ENCODE measurements around the gene SLC12A7.

The SLC12A7 gene

DNA sequence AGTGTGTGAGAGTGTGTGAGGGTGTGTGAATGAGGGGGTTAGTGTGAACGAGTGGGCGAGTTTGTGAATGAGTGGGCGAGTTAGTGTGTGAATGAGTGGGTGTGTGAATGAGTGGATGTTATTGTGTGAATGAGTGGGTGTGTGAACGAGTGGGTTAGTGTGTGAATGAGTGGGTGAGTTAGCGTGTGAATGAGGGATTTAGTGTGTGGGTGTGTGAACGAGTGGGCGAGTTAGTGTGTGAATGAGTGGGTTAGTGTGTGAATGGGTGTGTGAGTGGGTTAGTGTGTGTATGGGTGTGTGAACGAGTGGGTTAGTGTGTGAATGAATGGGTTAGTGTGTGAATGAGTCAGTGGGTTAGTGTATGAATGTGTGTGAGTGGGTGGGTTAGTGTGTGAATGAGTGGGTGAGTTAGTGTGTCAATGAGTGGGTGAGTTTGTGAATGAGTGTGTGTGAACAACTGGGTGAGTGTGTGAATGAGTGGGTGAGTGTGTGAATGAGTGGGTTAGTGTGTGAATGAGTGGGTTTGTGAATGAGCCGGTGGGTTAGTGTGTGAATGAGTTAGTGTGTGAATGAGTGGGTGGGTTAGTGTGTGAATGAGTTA is 65.8 kb downstream of the SLC12A7 start:
- H3K9me3 ChIP-seq (ENCODE audit: control insufficient read depth, low read length): no peaks in the 10 kb centered on the region
- peaks cover 4% of the 10 kb centered on the region for H3K36me3 ChIP-seq (ENCODE audit: control insufficient read depth, insufficient read depth, low read length, severe bottlenecking)
- no peak overlapping the region for H3K4me3 ChIP-seq (ENCODE audit: low read length)
- no peaks in the 10 kb centered on the region for H3K27me3 ChIP-seq (replicated peaks; ENCODE audit: control insufficient read depth, insufficient read depth, low read length)
- no peaks in the 10 kb centered on the region for H3K4me1 ChIP-seq (ENCODE audit: control insufficient read depth, insufficient read depth, low read length)
- DNase-seq (ENCODE audit: low read depth): no peak
- no peak overlapping the region for H3K9ac ChIP-seq (ENCODE audit: low read length)

DNA sequence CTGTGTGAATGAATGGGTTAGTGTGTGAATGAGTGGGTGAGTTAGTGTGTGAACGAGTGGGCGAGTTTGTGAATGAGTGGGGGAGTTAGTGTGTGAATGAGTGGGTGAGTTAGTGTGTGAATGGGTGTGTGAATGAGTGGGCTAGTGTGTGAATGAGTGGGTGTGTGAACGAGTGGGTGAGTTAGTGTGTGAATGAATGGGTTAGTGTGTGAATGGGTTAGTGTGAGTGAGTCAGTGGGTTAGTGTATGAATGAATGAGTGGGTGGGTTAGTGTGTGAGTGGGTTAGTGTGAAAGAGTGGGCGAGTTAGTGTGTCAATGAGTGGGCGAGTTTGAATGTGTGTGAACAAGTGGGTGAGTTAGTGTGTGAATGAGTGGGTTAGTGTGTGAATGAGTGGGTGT is 67.7 kb downstream of the SLC12A7 start:
- no peak for DNase-seq (ENCODE audit: low read depth)
- Histone ChIP-seq H3K9me3 (ENCODE audit: control insufficient read depth, low read length) (no peaks in the 10 kb centered on the region), H3K4me1 (ENCODE audit: control insufficient read depth, insufficient read depth, low read length) (no peaks in the 10 kb centered on the region), H3K4me3 (ENCODE audit: low read length) (no peak overlapping the region), H3K36me3 (ENCODE audit: control insufficient read depth, insufficient read depth, low read length, severe bottlenecking) (no peaks in the 10 kb centered on the region), H3K9ac (ENCODE audit: low read length) (no peak overlapping the region), H3K27me3 (replicated peaks; ENCODE audit: control insufficient read depth, insufficient read depth, low read length) (no peaks in the 10 kb centered on the region)

DNA sequence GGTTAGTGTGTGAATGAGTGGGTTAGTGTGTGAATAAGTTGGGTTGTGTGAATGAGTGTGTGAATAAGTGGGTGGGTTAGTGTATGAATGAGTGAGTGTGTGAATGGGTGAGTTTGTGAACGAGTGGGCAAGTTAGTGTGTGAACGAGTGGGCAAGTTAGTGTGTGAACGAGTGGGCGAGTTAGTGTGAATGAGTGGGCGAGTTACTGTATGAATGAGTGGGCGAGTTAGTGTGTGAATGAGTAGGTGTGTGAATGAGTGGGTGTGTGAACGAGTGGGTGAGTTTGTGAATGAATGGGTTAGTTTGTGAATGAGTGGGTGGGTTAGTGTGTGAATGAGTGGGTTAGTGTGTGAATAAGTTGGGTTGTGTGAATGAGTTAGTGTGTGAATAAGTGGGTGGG is 68.5 kb downstream of the SLC12A7 start:
- DNase-seq (ENCODE audit: low read depth): no peak
- no peaks in the 10 kb centered on the region for H3K27me3 ChIP-seq (replicated peaks; ENCODE audit: control insufficient read depth, insufficient read depth, low read length)
- no peak overlapping the region for H3K4me3 ChIP-seq (ENCODE audit: low read length)
- no peaks in the 10 kb centered on the region for H3K9me3 ChIP-seq (ENCODE audit: control insufficient read depth, low read length)
- no peaks in the 10 kb centered on the region for H3K36me3 ChIP-seq (ENCODE audit: control insufficient read depth, insufficient read depth, low read length, severe bottlenecking)
- H3K4me1 ChIP-seq (ENCODE audit: control insufficient read depth, insufficient read depth, low read length): no peaks in the 10 kb centered on the region
- H3K9ac ChIP-seq (ENCODE audit: low read length): no peak overlapping the region

DNA sequence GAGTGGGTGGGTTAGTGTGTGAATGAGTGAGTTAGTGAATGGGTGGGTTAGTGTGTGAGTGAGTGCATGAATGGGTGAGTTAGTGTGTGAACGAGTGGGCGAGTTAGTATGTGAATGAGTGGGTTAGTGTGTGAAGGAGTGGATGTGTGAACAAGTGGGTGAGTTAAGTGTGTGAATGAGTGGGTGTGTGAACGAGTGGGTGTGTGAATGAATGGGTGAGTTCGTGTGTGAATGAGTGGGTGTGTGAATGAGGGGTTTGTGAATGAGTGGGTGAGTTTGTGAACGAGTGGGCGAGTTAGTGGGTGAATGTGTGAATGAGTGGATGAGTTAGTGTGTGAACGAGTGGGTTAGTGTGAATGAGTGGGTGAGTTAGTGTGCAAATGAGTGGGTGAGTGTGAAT is 69.2 kb downstream of the SLC12A7 start:
- H3K4me1 ChIP-seq (ENCODE audit: control insufficient read depth, insufficient read depth, low read length): no peaks in the 10 kb centered on the region
- H3K9ac ChIP-seq (ENCODE audit: low read length): no peak overlapping the region
- no peak overlapping the region for H3K4me3 ChIP-seq (ENCODE audit: low read length)
- no peaks in the 10 kb centered on the region for H3K27me3 ChIP-seq (replicated peaks; ENCODE audit: control insufficient read depth, insufficient read depth, low read length)
- H3K9me3 ChIP-seq (ENCODE audit: control insufficient read depth, low read length): no peaks in the 10 kb centered on the region
- H3K36me3 ChIP-seq (ENCODE audit: control insufficient read depth, insufficient read depth, low read length, severe bottlenecking): no peaks in the 10 kb centered on the region
- DNase-seq (ENCODE audit: low read depth): no peak

DNA sequence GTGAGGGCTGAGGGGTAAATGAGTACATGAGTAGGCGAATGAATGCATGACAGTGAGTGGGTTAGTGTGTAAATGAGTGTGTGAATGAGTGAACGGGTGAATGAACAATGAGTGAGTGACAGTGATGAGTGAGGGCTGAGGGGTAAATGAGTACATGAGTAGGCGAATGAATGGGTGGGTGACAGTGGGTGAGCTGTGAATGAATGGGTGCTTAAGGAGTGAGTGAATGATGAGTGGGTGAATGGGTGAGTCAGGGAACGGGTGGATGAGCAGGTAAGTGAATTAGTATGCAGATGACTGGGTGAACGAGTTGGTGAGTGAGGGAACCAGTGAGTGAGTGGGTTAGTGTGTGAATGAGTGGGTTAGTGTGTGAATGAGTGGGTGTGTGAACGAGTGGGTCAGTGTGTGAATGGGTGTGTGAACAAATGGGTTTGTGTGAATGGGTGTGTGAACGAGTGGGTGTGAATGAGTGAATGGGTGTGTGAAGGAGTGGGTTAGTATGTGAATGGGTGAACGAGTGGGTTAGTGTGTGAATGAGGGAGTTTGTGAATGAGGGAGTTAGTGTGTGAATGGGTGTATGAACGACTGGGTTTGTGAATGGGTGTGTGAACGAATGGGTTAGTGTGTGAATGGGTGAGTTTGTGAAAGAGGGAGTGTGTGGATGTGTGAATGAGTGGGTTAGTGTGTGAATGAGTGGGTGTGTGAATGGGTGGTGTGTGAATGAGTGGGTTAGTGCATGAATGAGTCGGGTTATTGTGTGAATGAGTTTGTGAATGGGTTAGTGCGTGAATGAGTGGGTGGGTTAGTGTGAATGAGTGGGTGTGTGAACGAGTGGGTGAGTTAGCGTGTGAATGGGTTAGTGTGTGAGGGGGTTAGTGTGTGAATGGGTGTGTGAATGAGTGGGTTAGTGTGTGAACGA is 70.4 kb downstream of the SLC12A7 start:
- H3K9ac ChIP-seq (ENCODE audit: low read length): no peak overlapping the region
- DNase-seq (ENCODE audit: low read depth): no peak
- H3K4me3 ChIP-seq (ENCODE audit: low read length): no peak overlapping the region
- no peaks in the 10 kb centered on the region for H3K9me3 ChIP-seq (ENCODE audit: control insufficient read depth, low read length)
- H3K27me3 ChIP-seq (replicated peaks; ENCODE audit: control insufficient read depth, insufficient read depth, low read length): no peaks in the 10 kb centered on the region
- H3K4me1 ChIP-seq (ENCODE audit: control insufficient read depth, insufficient read depth, low read length): no peaks in the 10 kb centered on the region
- no peaks in the 10 kb centered on the region for H3K36me3 ChIP-seq (ENCODE audit: control insufficient read depth, insufficient read depth, low read length, severe bottlenecking)

DNA sequence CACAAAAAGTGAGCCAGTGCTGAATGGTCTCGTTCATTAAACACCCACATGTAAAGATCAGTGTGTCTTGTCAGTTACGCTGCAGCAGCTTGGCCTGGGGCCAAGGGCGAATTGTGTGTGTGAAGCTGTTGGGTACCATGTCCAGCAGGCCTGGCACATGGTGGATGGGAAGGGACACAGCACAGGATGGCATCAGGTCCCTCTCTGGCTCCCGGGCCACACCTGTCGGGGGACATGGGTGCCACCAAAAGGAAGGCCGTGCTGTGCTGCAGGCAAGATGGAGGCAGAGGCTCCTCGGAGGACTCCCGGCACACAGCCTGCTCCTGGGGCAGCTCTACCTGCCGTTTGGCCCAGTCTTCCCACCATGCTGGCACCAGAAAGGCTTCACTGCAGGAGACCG is 71.3 kb downstream of the SLC12A7 start:
- no peak overlapping the region for H3K4me3 ChIP-seq (ENCODE audit: low read length)

DNA sequence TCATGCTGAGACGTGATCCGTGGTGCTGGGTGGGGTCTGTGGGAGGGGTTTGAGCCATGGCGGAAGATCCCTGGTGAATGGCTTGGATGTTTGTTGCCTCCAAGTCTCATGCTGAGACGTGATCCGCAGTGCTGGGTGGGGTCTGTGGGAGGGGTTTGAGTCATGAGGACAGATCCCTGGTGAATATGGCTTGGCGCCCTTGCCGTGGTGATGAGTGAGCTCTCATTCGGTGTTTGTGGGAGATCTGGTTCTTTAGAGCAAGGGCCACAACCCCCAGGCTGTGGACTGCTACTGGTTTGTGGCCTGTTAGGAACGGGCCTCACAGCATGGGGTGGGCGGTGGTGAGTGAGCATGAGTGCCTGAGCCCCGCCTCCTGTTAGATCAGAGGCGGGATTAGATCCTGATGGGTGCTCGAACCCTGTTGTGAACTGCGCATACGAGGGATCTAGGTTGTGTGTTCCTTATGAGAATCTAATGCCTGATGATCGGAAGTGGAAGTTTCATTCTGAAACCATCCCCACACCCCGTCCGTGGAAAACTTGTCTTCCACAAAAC is 72.1 kb downstream of the SLC12A7 start:
- Histone ChIP-seq H3K9me3 (ENCODE audit: control insufficient read depth, low read length) (no peaks in the 10 kb centered on the region), H3K9ac (ENCODE audit: low read length) (no peak overlapping the region), H3K27me3 (replicated peaks; ENCODE audit: control insufficient read depth, insufficient read depth, low read length) (no peaks in the 10 kb centered on the region), H3K4me3 (ENCODE audit: low read length) (no peak overlapping the region), H3K36me3 (ENCODE audit: control insufficient read depth, insufficient read depth, low read length, severe bottlenecking) (peaks cover 2% of the 10 kb centered on the region), H3K4me1 (ENCODE audit: control insufficient read depth, insufficient read depth, low read length) (no peaks in the 10 kb centered on the region)
- no peak for DNase-seq (ENCODE audit: low read depth)

More for the DNA sequence above, 71.3 kb downstream of the SLC12A7 start:
- Histone ChIP-seq H3K9me3 (ENCODE audit: control insufficient read depth, low read length) (no peaks in the 10 kb centered on the region), H3K4me1 (ENCODE audit: control insufficient read depth, insufficient read depth, low read length) (no peaks in the 10 kb centered on the region), H3K36me3 (ENCODE audit: control insufficient read depth, insufficient read depth, low read length, severe bottlenecking) (no peaks in the 10 kb centered on the region), H3K9ac (ENCODE audit: low read length) (no peak overlapping the region), H3K27me3 (replicated peaks; ENCODE audit: control insufficient read depth, insufficient read depth, low read length) (no peaks in the 10 kb centered on the region)
- DNase-seq (ENCODE audit: low read depth): no peak

DNA sequence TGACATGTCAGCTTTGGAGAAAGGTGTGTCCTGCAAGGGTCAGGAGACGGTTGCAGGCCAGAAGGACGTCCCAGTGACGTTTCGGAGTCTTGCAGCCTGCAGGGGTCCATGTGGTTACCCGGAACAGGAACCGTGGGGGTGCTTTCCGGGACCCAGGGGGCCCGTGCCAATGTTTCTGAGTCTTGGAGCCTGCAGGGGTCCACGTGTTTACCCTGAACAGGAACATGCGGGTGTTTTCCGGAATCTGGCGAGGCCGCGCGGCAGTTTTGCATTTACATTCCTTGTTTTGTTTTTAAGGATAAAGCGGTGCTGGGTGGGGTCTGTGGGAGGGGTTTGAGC is 72.7 kb downstream of the SLC12A7 start:
- Histone ChIP-seq H3K9ac (ENCODE audit: low read length) (no peak overlapping the region), H3K4me3 (ENCODE audit: low read length) (no peak overlapping the region), H3K36me3 (ENCODE audit: control insufficient read depth, insufficient read depth, low read length, severe bottlenecking) (peaks cover 3% of the 10 kb centered on the region), H3K4me1 (ENCODE audit: control insufficient read depth, insufficient read depth, low read length) (no peaks in the 10 kb centered on the region), H3K9me3 (ENCODE audit: control insufficient read depth, low read length) (no peaks in the 10 kb centered on the region), H3K27me3 (replicated peaks; ENCODE audit: control insufficient read depth, insufficient read depth, low read length) (no peaks in the 10 kb centered on the region)
- DNase-seq (ENCODE audit: low read depth): no peak

DNA sequence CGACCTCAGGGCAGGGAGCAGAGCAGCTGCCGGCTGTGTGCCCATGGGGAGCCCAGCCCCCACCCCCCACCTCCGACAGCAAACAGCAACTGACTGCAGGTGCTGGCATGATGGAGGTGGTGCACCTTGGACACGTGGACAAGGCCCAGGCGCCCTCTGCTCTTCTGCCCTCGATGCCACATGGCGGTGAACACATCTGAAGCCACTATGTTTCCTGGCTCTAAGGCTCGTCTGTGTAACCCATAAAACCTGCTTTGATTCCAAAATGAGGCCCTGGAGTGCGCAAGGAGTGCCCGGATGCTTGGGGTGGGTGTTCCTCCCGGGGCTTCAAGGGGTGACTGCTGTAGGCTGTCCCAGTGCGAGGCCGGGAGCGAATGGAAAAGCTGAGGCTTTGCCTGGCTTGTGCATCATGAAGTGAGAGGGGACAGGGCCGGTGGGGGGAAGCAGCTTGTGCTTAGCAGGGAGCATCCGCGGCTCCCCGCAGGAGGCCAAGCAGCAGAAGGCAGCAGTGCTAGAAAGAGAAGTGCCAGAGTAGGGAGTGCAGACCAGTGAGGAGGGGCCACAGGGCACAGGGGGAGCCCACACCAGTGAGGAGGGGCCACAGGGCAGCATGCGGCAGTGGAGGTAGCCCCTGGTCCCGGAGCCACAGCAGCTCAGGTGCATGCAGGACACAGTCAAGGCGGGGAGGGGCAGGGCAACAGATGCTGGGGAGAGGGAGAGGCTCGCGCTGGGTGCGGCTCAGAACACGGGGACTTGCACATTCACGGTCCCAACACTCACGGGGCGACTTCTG is 73.2 kb downstream of the SLC12A7 start:
- H3K27me3 ChIP-seq (replicated peaks; ENCODE audit: control insufficient read depth, insufficient read depth, low read length): peaks cover 3% of the 10 kb centered on the region
- H3K9me3 ChIP-seq (ENCODE audit: control insufficient read depth, low read length): no peaks in the 10 kb centered on the region
- H3K4me3 ChIP-seq (ENCODE audit: low read length): no peak overlapping the region
- no peak overlapping the region for H3K9ac ChIP-seq (ENCODE audit: low read length)
- peaks cover 3% of the 10 kb centered on the region for H3K36me3 ChIP-seq (ENCODE audit: control insufficient read depth, insufficient read depth, low read length, severe bottlenecking)
- no peaks in the 10 kb centered on the region for H3K4me1 ChIP-seq (ENCODE audit: control insufficient read depth, insufficient read depth, low read length)
- DNase-seq (ENCODE audit: low read depth): no peak

DNA sequence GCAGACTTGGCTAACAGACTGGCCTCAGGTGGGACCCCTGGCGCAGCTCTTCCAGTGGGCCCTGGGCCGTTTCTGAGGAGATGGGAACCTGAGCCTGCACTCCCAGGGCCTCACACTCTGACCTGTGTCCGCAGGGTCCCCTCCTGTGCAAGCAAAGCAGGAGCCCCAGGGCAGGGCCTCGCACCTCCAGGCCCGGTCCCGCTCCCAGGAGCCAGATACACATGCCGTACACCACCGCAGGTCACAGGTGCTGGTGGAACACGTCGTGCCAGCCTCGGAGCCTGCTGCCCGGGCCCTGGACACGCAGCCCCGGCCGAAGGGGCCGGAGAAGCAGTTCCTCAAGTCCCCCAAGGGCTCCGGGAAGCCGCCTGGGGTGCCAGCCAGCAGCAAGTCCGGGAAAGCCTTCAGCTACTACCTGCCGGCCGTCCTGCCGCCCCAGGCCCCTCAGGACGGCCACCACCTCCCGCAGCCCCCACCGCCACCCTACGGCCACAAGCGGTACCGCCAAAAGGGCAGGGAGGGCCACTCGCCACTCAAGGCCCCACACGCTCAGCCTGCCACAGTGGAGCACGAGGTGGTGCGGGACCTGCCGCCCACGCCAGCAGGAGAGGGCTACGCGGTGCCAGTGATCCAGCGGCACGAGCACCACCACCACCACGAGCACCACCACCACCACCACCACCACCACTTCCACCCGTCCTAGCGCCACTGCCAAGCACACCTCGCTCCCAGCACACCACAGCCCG is 74.0 kb downstream of the SLC12A7 start:
- DNase-seq (ENCODE audit: low read depth): no peak
- H3K9me3 ChIP-seq (ENCODE audit: control insufficient read depth, low read length): no peaks in the 10 kb centered on the region
- H3K27me3 ChIP-seq (replicated peaks; ENCODE audit: control insufficient read depth, insufficient read depth, low read length): peaks cover 4% of the 10 kb centered on the region
- H3K36me3 ChIP-seq (ENCODE audit: control insufficient read depth, insufficient read depth, low read length, severe bottlenecking): peaks cover 3% of the 10 kb centered on the region
- H3K9ac ChIP-seq (ENCODE audit: low read length): no peak overlapping the region
- H3K4me3 ChIP-seq (ENCODE audit: low read length): no peak overlapping the region
- H3K4me1 ChIP-seq (ENCODE audit: control insufficient read depth, insufficient read depth, low read length): no peaks in the 10 kb centered on the region

All from adipocyte (in vitro differentiated cells).